Transverse colon (tissue), 4 donors: Measurements from ENCODE around the gene SGPP2. TPM values are rescaled to one million over a fixed set of nuclear protein-coding genes. Genes with fewer than 3 reads are reported as not detected.
"Not testable (repeated sequence)": the region's sequence is repeated elsewhere in the genome, so short reads cannot be mapped to it uniquely, and the experiment has no call there.

Experiments used
- DNase-seq: peaks from one replicate; pipeline ENCODE4 v3.0.0-alpha.2; 2019
- H3K27ac ChIP-seq, 4 donors: fragments of 200-600 bp; sonication (generic); 2 replicates each; pipeline ENCODE4 v1.5.1; 2016 to 2018; ENCODE audit warnings: inconsistent platforms in 4 of 4
- H3K27me3 ChIP-seq: fragments of 200-600 bp; sonication (generic); 2 replicates; pipeline ENCODE4 v1.5.1; 2017; ENCODE audit warnings: inconsistent platforms
- H3K36me3 ChIP-seq, 4 donors: fragments of 200-600 bp; sonication (generic); 2 replicates each; pipeline ENCODE4 v1.5.1; 2017 to 2019; ENCODE audit warnings: inconsistent platforms in 4 of 4
- H3K4me1 ChIP-seq, 4 donors: fragments of 200-600 bp; sonication (generic); 2 replicates each; pipeline ENCODE4 v1.5.1; 2017 to 2020; ENCODE audit warnings: inconsistent platforms in 4 of 4
- H3K4me3 ChIP-seq, 4 donors: fragments of 200-600 bp; sonication (generic); 1 replicate in 1 of 4; 2 replicates in 3 of 4; pipeline versions ENCODE4 v1.5.1 to v1.6.1; 2017 to 2019; ENCODE audit warnings: inconsistent platforms in 4 of 4
- H3K9me3 ChIP-seq, 2 donors: fragments of 200-600 bp; sonication (generic); 2 replicates each; pipeline ENCODE4 v1.5.1; 2017 to 2019; ENCODE audit warnings: inconsistent platforms in 2 of 2
- EP300 ChIP-seq: sonication (generic); formaldehyde crosslinking; IDR thresholded peaks from one replicate; pipeline ENCODE4 v1.6.1; 2017; ENCODE audit warnings: antibody characterized with exemption, low read depth
- POLR2A ChIP-seq: fragments of 450-650 bp; IDR thresholded peaks from one replicate; pipeline ENCODE4 v1.6.1; 2016; ENCODE audit warnings: antibody characterized with exemption, mild to moderate bottlenecking, moderate library complexity
- POLR2AphosphoS5 ChIP-seq, 3 donors: sonication (generic); formaldehyde crosslinking; IDR thresholded peaks; one replicate each; pipeline ENCODE4 v1.6.1; 2016; ENCODE audit warnings: antibody characterized with exemption in 3 of 3
- WGBS, 2 donors: methylation state at CpG; one replicate each; pipeline ENCODE4 v1.1.5; 2018; ENCODE audit warnings: low coverage in 1 of 2; 5-methylcytosine and 5-hydroxymethylcytosine counted together
- in situ Hi-C, 4 donors: fragments of 200-750 bp; cut with MboI; loops; one replicate each; pipeline versions ENCODE4 v1.15.0 to v1.15.1; 2017; ENCODE audit warnings: low sequenced_read_pairs in 3 of 4, low pct_ligation_motif_present in 1 of 4, low pct_unique_long_range_greater_than_20kb in 1 of 4
- intact Hi-C: fragments of 100-400 bp; cut with DNase I; formaldehyde crosslinking; loops from one replicate; pipeline ENCODE4 v1.15.1; 2023; ENCODE audit warnings: low total_unique reads
- total RNA-seq, 4 donors: library from RNA; depleted of rRNA; stranded (reverse); fragments of >200 nt; gene quantifications; one replicate each; pipeline ENCODE4 v1.1.0, GENCODE V29; 2016
- TF ChIP-seq, protein P1 (sequence below), 5 experiments: fragments of 200-600 bp in 3 of 5; fragments of 450-650 bp in 2 of 5; sonication (generic) in 3 of 5; IDR thresholded peaks; 1 replicate in 2 of 5; 2 replicates in 3 of 5; pipeline ENCODE4 v1.5.1; 2016 to 2017; ENCODE audit warnings: antibody characterized with exemption in 5 of 5, inconsistent platforms in 3 of 5, mild to moderate bottlenecking in 2 of 5, moderate library complexity in 1 of 5

The SGPP2 gene
- total RNA-seq, 4 donors from 2014 or later = 26.5 to 56.5 (median 48.7) TPM

DNA sequence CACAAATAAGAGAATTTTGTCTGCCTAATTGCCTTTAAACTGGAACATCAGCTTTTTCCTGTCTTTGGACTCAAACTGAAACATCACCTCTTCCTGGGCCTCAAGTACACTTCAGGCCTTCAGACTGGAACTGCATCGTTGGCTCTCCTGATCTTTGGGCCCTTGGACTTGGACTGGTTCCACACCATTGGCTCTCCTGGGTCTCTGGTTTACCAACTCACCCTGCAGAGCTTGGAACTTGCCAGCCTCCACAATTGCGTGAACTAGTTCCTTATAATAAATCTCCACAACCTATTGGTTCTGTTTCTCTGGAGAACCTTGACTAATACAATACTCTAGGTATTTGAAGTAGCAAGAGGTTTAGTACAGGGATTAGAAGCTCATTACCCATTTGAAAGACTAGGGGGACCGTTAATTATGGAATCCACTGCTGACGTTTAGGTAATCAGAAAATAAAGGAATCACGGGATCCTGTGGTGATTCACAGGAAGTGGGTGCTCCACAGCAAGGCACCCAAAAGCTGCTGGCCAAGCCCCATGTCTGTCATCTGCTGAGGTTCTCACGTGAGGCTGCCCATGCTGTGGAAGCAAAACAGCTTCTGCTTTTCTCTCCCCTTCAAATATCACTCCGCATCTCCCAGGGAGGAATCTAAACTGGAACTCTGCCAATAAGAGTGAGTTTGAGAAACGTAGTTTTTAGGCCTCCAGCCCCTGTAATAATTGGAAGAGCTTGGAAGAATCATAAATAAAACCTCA is 20.0 kb upstream of the SGPP2 start:
- intact Hi-C loops = no loop called here
- Histone ChIP-seq H3K4me1 (no peaks in the 10 kb centered on the region), H3K4me3 (no peak overlapping the region), H3K27me3 (no peaks in the 10 kb centered on the region), H3K36me3 (no peaks in the 10 kb centered on the region), H3K9me3 (no peaks in the 10 kb centered on the region), H3K27ac (no peak overlapping the region)
- DNase-seq = peak; percentile 10
- WGBS, 2 donors = 69 to 76% methylated on average over 4 to 8 of the region's 8 CpGs
- in situ Hi-C loops = no loop called here
- TF ChIP-seq POLR2A (no peak), POLR2AphosphoS5 (IDR thresholded peaks at IDR 0.05) (no peak), EP300 (no peak)
- TF ChIP-seq, protein P1, sequence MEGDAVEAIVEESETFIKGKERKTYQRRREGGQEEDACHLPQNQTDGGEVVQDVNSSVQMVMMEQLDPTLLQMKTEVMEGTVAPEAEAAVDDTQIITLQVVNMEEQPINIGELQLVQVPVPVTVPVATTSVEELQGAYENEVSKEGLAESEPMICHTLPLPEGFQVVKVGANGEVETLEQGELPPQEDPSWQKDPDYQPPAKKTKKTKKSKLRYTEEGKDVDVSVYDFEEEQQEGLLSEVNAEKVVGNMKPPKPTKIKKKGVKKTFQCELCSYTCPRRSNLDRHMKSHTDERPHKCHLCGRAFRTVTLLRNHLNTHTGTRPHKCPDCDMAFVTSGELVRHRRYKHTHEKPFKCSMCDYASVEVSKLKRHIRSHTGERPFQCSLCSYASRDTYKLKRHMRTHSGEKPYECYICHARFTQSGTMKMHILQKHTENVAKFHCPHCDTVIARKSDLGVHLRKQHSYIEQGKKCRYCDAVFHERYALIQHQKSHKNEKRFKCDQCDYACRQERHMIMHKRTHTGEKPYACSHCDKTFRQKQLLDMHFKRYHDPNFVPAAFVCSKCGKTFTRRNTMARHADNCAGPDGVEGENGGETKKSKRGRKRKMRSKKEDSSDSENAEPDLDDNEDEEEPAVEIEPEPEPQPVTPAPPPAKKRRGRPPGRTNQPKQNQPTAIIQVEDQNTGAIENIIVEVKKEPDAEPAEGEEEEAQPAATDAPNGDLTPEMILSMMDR (IDR thresholded peaks at IDR 0.05) = no peak

GRCh38 chr2:222408684-222409083 is 15.7 kb upstream of the SGPP2 start:
- H3K4me3 ChIP-seq = no peak overlapping the region
- H3K36me3 ChIP-seq = no peaks in the 10 kb centered on the region
- peaks cover 0 to 5% of the 10 kb centered on the region in 2 donors for H3K9me3 ChIP-seq
- intact Hi-C loops (no loop called here), in situ Hi-C loops (no loop called here)
- TF ChIP-seq EP300 = no peak
- TF ChIP-seq POLR2A = no peak
- TF ChIP-seq, protein P1 (IDR thresholded peaks at IDR 0.05) = no peak
- TF ChIP-seq POLR2AphosphoS5 (IDR thresholded peaks at IDR 0.05) = no peak
- WGBS, 2 donors = 73% methylated on average over 2 of the region's 2 CpGs
- H3K27ac ChIP-seq = no peak overlapping the region
- no peak for DNase-seq
- no peaks in the 10 kb centered on the region for H3K4me1 ChIP-seq
- no peaks in the 10 kb centered on the region for H3K27me3 ChIP-seq

GRCh38 chr2:222410534-222410933 is 13.8 kb upstream of the SGPP2 start:
- intact Hi-C loops (no loop called here), in situ Hi-C loops (no loop called here)
- Histone ChIP-seq H3K27ac (no peak overlapping the region), H3K9me3 (peaks cover 5 to 7% of the 10 kb centered on the region in 2 donors), H3K27me3 (no peaks in the 10 kb centered on the region), H3K4me3 (no peak overlapping the region), H3K4me1 (no peaks in the 10 kb centered on the region), H3K36me3 (no peaks in the 10 kb centered on the region)
- 85 to 94% methylated on average over 4 of the region's 4 CpGs for WGBS, 2 donors
- DNase-seq = no peak
- no peak for TF ChIP-seq EP300
- TF ChIP-seq, protein P1 (IDR thresholded peaks at IDR 0.05) = no peak
- no peak for TF ChIP-seq POLR2AphosphoS5 (IDR thresholded peaks at IDR 0.05)
- no peak for TF ChIP-seq POLR2A

- H3K4me3 ChIP-seq, H3K36me3 ChIP-seq, H3K27ac ChIP-seq, intact Hi-C loops, DNase-seq, in situ Hi-C loops, H3K27me3 ChIP-seq, H3K9me3 ChIP-seq, H3K4me1 ChIP-seq: not testable (repeated sequence)
- WGBS, 2 donors = 69 to 80% methylated on average over 2 of the region's 2 CpGs
Measured at GRCh38 chr2:222412334-222412733, 12.0 kb upstream of the SGPP2 start.
